ENCODE data around the gene MED16.
"Not testable (repeated sequence)": the region's sequence is repeated elsewhere in the genome, so short reads cannot be mapped to it uniquely, and the experiment has no call there.

MED16 gene

DNA sequence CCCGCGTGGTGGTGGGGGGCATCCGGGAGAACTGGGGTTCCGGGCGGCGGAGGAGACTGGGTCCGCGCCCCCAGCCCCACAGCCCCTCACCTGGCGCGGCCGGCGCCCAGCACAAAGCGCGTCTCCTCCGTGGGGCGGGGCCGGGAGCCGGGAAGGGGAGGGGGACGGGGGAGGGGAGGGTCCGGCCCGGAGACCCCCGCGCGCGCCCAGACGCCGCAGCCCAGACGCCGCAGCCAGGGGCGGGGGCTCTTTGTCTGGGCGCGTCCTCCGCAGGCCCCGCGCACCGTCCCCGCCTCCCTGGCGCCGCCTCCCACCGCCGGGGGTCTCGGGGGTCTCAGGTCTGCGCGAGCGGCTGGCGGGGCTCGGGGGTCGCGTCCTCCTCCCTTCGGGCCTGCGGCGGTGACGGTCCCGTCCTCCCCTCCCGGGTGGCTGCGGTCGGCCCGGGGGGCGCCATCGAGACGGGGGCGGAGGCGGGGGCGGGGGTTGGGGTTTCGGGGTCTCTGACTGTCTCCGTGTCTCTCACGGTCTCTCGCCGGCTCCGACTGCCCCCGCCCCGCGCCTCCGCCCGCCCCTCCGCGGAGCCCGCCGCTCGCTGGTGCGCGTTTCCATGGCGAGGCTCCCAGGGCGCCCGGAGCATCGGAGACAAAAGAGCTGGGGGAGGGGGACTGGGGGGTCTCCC is 71.0 kb downstream of the MED16 start, which contains the start of gene PLPPR3:
Gene PLPPR3, minus strand, starts transcription at position 131 of the 679 bp plus-strand sequence. CDS start 396 bp downstream, outside the sequence.
- DNase-seq: no peak

DNA sequence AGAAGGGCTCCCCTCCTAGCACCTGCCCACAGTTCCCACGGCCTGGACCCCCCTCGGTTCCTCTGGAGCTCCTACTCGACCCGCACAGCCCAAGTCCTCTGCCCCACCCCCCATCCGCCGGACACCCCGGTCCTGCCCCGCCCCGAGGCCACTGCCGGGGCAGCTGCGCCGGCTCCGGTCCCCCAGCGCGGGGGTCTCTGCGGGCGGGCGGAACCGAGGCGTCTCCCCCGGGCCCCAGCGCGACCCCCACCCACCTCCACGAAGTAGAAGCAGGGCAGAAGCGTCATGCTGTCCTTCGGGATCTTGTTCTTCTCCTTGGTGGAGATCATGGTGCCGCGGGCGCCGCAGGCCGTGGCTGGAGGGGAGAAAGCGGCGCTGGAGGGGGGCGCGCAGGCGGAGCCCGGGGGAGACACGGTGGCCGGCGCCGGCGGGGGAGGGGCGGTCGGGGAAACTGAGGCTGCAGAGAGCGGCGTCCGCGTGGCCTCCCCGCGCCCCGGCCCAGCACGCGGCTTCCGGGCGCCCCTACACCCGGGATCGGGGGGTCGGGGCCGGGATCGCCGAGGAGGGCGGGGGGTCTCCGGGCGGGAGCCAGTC is 71.7 kb downstream of the MED16 start:
- DNase-seq: no peak

DNA sequence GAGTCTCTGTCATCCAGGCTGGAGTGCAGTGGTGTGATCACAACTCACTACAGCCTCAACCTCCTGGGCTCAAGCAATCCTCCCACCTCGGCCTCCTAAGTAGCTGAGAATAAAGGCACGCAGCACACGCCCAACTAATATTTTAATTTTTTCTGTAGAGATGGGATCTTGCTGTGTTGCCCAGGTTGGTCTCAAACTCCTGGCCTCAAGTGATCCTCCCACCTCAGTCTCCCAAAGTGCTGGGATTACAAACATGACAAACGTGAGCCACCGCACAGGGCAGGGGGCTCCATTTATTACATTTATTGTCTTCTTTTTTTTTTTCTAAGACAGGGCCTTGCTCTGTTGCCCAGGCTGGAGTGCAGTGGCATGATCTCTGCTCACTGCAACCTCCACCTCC is 72.8 kb downstream of the MED16 start:
- DNase-seq: not testable (repeated sequence)
